Measurements from ENCODE around the gene PDXP. TPM values are rescaled to one million over a fixed set of nuclear protein-coding genes. Genes with fewer than 3 reads are reported as not detected.
A peak's percentile ranks its signal among the peaks of the same experiment; 100 is the strongest.

Gene PDXP
- total and polyA plus RNA-seq, 8 donors, result 3.6 to 16.3 (median 5.4) TPM

DNA sequence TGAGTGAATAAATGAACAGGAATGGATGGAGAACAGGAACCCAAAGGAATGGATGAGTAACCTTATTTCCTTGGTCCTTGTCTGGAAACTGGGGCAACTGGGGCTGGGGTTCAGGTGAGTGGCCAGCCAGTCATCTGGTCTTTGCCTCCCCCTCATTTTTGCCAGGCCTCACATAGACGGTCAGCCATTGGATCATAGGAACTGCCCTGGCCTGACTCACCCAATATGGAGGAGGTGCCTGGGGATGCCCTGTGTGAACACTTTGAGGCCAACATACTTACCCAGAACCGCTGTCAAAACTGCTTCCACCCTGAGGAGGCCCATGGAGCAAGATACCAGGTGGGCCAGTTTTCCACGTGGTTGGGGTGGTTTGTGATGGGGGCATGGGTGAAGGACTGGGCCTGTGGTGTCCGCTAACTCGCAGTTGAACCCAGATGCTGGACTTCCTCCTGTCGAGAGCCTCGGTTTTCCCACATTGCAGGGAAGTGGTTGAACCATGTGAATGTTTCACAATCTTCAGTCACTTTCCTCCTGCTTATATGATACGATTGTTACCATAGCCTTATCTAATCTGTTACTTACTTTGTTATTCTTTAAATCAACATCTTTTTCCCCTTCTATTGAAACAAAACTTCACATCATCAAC is 42.7 kb downstream of the PDXP start:
- H3K4me3 ChIP-seq, result no peak overlapping the region
- TF ChIP-seq CTCF (IDR thresholded peaks at IDR 0.05), result no peak
- peaks cover 0 to 4% (median 0%) of the 10 kb centered on the region in 3 donors for H3K4me1 ChIP-seq
- no peak overlapping the region for H3K27ac ChIP-seq
- H3K27me3 ChIP-seq, result no peaks in the 10 kb centered on the region
- intact Hi-C loops (cut with DNase I), result no loop called here
- DNase-seq (no peak), ATAC-seq (no peak), FAIRE-seq (no peak)
- 72 to 75% methylated on average over 8 of the region's 8 CpGs for WGBS, 2 donors
- H3K9me3 ChIP-seq, result no peaks in the 10 kb centered on the region
- H3K36me3 ChIP-seq, result no peaks in the 10 kb centered on the region

DNA sequence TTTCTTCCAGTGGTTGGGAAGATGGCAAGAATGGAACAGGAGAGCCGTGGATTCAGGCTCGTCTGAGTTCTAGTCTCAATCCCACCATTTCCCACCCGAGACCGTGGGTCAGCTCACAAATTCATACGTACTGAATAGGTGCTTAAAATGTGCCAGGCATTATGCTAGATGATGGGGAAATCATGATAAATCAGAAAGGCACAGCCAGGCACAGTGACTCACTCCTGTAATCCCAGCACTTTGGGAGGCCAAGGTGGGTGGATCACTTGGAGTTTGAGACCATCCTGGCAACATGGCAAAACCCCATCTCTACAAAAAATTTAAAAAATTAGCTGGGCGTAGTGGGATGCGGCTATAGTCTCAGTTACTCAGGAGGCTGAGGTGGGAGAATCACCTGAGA is 45.4 kb downstream of the PDXP start:
- DNase-seq (no peak), FAIRE-seq (no peak), ATAC-seq (no peak)
- Histone ChIP-seq H3K4me1 (no peaks in the 10 kb centered on the region), H3K4me3 (no peak overlapping the region), H3K9me3 (no peaks in the 10 kb centered on the region), H3K27ac (no peak overlapping the region), H3K27me3 (no peaks in the 10 kb centered on the region), H3K36me3 (no peaks in the 10 kb centered on the region)
- 79 to 81% methylated on average over 7 of the region's 7 CpGs for WGBS, 2 donors
- TF ChIP-seq CTCF (IDR thresholded peaks at IDR 0.05), result no peak
- intact Hi-C loops (cut with DNase I), result no loop called here

DNA sequence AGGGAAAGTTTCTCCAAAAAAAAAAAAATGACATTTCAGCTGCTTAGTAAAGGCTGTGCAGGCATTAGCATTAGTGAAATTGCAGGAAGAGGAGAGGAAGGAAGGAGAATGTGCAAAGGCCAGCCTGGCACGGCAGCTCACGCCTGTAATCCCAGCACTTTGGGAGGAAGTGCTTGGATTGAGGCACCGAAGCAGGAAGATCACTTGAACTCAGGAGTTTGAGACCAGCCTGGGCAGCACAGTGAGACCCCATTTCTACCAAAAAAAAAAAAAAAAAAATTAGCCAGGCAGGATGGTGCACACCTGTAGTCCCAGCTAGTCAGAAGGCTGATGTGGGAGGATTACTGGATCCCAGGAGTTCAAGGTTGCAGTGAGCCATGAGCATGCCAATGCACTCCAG is 46.1 kb downstream of the PDXP start:
- DNase-seq (no peak), FAIRE-seq (no peak), ATAC-seq (no peak)
- no peaks in the 10 kb centered on the region for H3K9me3 ChIP-seq
- no peaks in the 10 kb centered on the region for H3K27me3 ChIP-seq
- intact Hi-C loops (cut with DNase I), result no loop called here
- no peaks in the 10 kb centered on the region for H3K36me3 ChIP-seq
- TF ChIP-seq CTCF (IDR thresholded peaks at IDR 0.05), result no peak
- H3K4me3 ChIP-seq, result no peak overlapping the region
- 81 to 85% methylated on average over 3 of the region's 3 CpGs for WGBS, 2 donors
- H3K4me1 ChIP-seq, result no peaks in the 10 kb centered on the region
- H3K27ac ChIP-seq, result no peak overlapping the region

- WGBS, 2 donors, result 93 to 95% methylated on average over 3 of the region's 3 CpGs
- Histone ChIP-seq H3K27me3 (no peaks in the 10 kb centered on the region), H3K9me3 (no peaks in the 10 kb centered on the region), H3K4me3 (no peak overlapping the region), H3K36me3 (no peaks in the 10 kb centered on the region), H3K4me1 (no peaks in the 10 kb centered on the region), H3K27ac (no peak overlapping the region)
- no peak for TF ChIP-seq CTCF (IDR thresholded peaks at IDR 0.05)
- no peak for FAIRE-seq
- no peak for ATAC-seq
- intact Hi-C loops (cut with DNase I), result no loop called here
- no peak for DNase-seq
Observed at GRCh38 chr22:37705205-37705604, 46.7 kb downstream of the PDXP start.

- TF ChIP-seq CTCF (IDR thresholded peaks at IDR 0.05), result no peak
Observed at GRCh38 chr22:37708580-37709444, 50.3 kb downstream of the PDXP start.

More at GRCh38 chr22:37708580-37709444, 50.3 kb downstream of the PDXP start:
- intact Hi-C loops (cut with DNase I), result no loop called here
- Histone ChIP-seq H3K36me3 (no peaks in the 10 kb centered on the region), H3K9me3 (no peaks in the 10 kb centered on the region), H3K4me3 (no peak overlapping the region), H3K27me3 (no peaks in the 10 kb centered on the region), H3K4me1 (no peaks in the 10 kb centered on the region), H3K27ac (no peak overlapping the region)
- DNase-seq (no peak), ATAC-seq (peak in 2 of 4 donors; percentile 65 to 66), FAIRE-seq (no peak)
- WGBS, 2 donors, result 90 to 91% methylated on average over 24 to 25 of the region's 25 CpGs

Data from pancreas (tissue), 10 donors.